Limb (tissue), 2 donors: ENCODE measurements around the gene SERTAD4.
"Not testable (repeated sequence)": the region's sequence is repeated elsewhere in the genome, so short reads cannot be mapped to it uniquely, and the experiment has no call there.

ENCODE experiments used
- DNase-seq, 2 donors: peaks; one replicate each; pipeline ENCODE4 v3.0.0-alpha.2; 2016; ENCODE audit errors: extremely low spot score in 2 of 2

Gene SERTAD4

GRCh38 chr1:210259561-210259960 is 27.0 kb downstream of the SERTAD4 start:
- DNase-seq: no peak

- DNase-seq: no peak
These were observed 27.5 kb downstream of the SERTAD4 start for GRCh38 chr1:210260096-210260495.

- DNase-seq: peak; percentile 80 to 93
These were observed 29.7 kb downstream of the SERTAD4 start for GRCh38 chr1:210262167-210262896.

- peak in 1 of 2 donors; percentile 70 for DNase-seq
These were observed 30.3 kb downstream of the SERTAD4 start for GRCh38 chr1:210262897-210263272.

GRCh38 chr1:210263963-210264362 is 31.4 kb downstream of the SERTAD4 start:
- DNase-seq: no peak

- DNase-seq: no peak
These were observed 32.1 kb downstream of the SERTAD4 start for GRCh38 chr1:210264496-210265380.

GRCh38 chr1:210265392-210265955 is 32.9 kb downstream of the SERTAD4 start:
- DNase-seq: not testable (repeated sequence)

- DNase-seq: no peak
These were observed 37.4 kb downstream of the SERTAD4 start for GRCh38 chr1:210269981-210270380.

- peak in 1 of 2 donors; percentile 62 for DNase-seq
These were observed 40.1 kb downstream of the SERTAD4 start for GRCh38 chr1:210272666-210273065.

GRCh38 chr1:210280221-210280620 is 47.6 kb downstream of the SERTAD4 start:
- no peak for DNase-seq

- no peak for DNase-seq
These were observed 55.5 kb downstream of the SERTAD4 start for GRCh38 chr1:210288116-210288515.

- DNase-seq: no peak
These were observed 56.7 kb downstream of the SERTAD4 start for GRCh38 chr1:210289248-210289647.

- peak; percentile 55 to 67 for DNase-seq
These were observed 58.6 kb downstream of the SERTAD4 start for GRCh38 chr1:210291081-210291764.

GRCh38 chr1:210291786-210292230 is 59.2 kb downstream of the SERTAD4 start:
- DNase-seq: peak in 1 of 2 donors; percentile 90

GRCh38 chr1:210292231-210292871 is 59.8 kb downstream of the SERTAD4 start:
- DNase-seq: peak; percentile 90 to 100

- peak; percentile 80 to 88 for DNase-seq
These were observed 60.6 kb downstream of the SERTAD4 start for GRCh38 chr1:210293171-210293607.

GRCh38 chr1:210294999-210295745 is 62.6 kb downstream of the SERTAD4 start:
- peak; percentile 70 to 80 for DNase-seq
